Fibroblast of skin of right biceps (primary cell): ENCODE results near the gene ADCY7.
A peak's percentile ranks its signal among the peaks of the same experiment; 100 is the strongest.
"Not testable (repeated sequence)": the region's sequence is repeated elsewhere in the genome, so short reads cannot be mapped to it uniquely, and the experiment has no call there.

Source experiments
- DNase-seq: peaks from one replicate; pipeline ENCODE4 v3.0.0-alpha.2; 2013

The ADCY7 gene

DNA sequence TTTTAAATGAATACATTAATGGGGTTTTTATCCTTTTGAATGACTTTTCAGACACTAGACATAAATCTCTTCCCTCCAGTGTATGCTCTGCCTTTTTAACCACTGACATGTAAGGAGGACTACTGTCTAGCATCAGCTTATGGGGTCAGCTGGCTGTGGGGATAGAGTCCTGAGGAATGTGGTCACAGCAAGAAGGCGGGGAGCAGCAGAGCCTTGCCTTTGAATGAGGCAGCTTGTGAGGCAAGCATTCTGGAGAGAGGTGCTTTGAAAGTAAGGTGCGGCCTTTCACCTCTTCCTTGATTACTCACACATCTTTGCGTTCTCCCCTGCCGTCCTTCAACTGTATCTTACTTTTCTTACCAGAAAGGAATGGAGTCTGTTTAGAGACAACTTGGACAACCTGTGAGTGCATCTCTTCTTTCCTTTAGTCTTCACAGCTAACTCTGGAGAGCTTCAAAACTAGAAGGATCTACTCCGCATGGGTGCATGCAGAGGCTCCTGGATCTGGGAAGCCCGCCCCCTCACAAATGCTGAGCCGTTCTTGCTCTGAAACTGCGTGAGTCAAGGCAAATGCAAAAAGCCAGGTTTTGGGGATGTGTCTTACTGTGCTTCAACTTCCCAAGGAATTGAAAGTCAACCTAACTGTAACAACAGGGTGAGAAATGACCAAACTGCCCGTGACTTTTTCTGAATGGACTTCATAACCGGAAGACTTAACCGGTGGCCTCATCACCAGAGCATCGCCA is 49.9 kb downstream of the ADCY7 start:
- no peak for DNase-seq

DNA sequence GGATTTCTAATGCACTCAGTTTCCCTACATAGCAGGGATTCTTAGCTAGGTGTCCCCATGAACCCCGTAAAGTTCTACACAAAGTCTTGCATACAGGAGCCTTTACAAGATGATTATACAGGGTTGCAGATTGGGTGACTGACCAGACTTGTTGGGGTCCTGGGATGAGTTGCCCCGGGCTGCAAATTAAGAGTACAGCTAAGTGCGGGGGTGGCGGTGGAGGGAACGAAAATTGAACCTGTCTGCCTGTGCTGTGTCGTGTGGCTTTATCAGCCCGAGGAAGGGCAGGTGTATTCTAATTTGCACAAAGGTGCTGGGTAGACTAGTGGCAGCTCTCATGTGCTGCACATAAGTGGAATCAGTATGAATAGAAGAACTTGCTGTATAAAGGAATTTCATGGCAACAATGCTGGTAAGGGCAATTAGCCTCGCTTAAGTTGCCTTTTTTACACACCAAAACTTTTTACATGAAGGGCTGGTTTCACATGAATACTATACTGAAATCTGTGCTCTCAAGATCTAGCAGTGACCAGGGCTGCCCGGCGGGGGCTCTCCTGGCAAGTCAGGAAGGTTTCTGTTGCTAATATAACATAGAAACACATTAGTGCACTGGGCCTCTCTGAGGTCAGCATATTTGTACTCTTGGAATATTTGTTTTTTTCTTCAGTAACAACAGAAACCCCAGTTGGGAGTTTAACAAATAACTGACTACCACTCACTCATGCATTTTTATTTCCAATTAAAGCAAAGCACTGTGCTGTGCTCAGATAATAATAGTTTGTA is 50.7 kb downstream of the ADCY7 start:
- DNase-seq: no peak

DNA sequence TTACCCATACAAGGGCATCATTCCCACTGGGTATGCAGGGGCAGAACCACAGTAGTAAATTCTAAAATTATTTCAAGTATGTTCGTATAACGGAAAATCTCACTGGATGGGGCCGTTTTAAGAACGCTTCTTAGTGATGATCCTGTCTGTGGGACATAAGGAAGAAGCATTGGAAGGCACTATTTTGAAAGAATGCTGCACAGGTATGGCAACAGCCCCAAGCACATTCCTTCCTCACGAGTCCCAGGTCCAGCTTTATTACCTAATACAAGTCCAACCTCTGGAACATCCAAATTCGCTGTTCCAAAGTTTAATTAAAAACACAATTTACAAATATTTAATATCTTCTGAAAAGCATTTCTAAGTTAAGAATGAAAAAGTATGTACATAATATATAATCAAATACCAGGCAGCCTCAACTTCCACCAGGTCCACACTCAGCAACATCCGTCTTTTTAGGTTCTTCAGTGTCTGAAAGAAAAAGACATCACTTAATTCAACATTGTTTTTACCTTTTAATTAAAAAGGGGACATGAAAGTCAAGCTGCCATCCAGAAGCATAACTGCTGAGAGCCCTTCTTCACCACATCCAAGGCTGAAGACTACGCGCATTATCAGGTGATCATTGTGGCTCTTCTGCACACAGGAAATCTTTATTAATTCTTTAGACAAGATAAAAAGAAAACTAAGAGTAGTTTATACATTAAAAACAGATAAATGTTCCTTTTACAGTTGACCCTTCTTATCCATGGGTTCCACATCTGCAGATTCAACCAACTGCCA is 52.6 kb downstream of the ADCY7 start:
- DNase-seq: no peak

DNA sequence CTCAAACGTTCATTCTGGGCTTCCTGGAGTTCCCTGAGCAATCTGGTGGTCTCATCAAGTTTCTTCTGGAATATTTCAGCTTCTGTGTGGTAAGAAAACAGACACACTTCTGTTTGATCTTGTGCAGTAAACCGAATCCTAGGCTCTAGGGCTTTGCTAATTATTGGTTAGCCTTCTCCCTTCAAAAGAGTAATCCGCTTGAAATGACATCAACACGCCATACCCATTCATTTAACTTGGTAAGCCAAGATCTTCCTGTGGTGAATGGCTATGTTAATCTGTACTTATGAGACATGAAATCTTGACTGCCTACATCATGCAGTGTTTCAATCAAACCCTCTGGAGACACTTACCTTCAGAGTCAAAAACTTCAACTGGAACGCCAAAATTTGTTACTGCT is 54.0 kb downstream of the ADCY7 start:
- no peak for DNase-seq

DNA sequence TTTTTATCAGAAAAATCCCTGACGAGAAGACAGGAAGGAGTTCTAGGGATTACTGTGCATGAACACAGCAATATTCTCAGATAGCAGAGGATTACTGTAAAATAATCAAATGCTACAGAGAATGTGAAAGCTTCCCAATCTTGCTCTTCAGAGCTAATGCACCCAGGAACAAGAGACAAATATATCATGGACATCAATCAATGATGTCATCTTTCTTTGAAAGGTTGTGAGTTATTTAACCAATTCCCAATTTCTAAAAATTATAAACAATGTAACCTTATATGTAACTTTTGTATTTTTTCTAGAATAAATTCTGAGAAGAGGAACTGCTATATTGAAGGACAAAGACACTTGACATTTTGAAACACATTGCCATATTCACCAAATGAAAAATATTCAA is 56.0 kb downstream of the ADCY7 start:
- DNase-seq: no peak

DNA sequence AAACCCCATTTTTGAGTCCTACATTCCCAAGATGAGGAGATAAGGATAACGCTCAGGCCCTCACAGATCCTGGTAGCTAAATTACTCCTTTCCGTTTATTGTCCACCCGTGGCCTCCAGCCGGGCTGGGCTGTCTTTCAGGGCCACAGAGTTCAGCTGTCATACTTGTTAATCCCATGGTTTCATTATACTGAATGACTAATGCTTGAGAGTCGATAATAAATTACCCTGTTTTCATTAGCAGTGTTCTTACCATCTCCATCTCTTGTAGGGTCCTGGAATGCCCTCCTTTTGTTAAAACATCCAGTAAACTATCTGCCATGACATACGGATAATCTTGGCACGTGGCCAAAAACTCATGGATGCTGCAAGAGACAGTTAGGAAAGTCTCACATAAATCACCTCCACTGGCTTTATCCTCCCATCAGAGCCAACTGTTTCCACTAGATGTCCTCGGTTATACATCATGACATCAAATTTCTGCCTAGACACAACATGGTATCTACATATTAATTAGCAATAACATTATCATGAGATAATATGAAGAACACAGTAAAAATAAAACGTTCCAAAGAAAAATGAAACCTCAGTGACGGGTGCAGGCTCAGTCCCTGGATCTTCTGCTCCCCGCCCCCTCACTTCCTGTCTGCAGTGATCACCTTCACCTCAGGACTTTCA is 57.1 kb downstream of the ADCY7 start:
- peak; percentile 48 for DNase-seq

DNA sequence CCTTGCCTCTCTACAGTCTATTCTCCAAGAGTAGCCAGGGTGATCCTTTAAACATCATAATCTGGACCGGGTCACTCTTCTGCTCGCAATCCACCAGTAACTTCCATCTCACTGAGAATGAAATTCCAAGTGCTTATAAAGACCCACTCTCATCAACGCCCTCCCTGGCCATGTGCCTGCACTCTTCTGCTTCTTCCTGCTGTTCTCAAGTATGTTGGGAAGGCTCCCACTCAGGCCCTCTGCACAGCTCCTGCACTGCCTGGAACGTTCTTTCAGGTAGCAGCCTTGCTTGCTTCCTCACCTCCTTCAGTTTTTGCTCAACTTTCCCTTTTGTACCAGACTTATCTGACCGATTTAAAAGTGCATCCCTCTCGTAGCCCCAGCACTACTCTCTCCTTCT is 58.0 kb downstream of the ADCY7 start:
- DNase-seq: no peak

DNA sequence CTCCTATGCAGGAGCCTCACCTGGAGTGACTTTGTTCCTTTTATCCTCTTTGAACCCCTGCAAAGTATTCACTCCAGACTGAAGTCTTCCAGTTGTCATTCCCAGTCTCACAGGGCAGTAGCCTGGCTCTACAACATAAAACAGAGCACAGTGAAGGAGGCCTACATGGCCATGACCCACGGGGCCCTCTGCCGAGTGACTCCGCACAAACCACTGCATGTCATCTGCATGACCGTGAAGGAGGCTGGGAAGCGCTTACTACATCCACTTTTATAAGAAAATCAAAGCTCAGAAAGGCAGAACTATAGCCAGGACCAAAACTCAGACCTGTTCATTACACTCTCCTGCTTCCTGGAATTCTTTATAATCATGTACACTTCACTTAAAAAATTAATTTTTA is 59.9 kb downstream of the ADCY7 start:
- DNase-seq: no peak

DNA sequence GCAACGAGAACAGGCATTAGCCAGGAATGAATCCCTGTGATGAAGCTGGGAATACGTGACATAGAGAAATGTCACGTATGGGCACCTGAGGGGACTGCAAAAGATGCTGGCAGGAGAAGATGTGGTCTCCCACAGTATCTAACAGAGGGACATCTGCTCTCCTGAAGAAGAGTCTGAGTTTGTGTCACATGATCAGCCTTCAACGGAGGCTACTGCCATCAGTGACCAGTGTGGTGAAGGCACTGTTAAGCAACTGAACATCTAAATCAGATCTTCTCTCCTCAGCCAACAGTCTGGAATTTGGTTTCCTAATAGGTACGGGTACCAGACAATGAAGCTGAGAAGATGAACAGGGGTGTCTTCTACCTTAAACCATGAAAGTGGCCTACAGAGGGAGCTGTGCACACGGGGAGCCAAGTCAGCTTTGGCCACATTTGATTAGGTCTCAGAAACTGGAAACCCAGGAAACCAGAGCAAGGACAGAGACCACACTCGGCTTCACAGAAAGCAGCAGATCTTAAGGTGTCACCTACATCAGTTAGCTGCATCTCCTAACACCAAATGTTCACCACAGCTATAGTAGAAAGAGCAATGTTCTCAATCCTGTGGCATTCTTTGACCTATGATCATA is 60.6 kb downstream of the ADCY7 start:
- peak; percentile 26 for DNase-seq

DNA sequence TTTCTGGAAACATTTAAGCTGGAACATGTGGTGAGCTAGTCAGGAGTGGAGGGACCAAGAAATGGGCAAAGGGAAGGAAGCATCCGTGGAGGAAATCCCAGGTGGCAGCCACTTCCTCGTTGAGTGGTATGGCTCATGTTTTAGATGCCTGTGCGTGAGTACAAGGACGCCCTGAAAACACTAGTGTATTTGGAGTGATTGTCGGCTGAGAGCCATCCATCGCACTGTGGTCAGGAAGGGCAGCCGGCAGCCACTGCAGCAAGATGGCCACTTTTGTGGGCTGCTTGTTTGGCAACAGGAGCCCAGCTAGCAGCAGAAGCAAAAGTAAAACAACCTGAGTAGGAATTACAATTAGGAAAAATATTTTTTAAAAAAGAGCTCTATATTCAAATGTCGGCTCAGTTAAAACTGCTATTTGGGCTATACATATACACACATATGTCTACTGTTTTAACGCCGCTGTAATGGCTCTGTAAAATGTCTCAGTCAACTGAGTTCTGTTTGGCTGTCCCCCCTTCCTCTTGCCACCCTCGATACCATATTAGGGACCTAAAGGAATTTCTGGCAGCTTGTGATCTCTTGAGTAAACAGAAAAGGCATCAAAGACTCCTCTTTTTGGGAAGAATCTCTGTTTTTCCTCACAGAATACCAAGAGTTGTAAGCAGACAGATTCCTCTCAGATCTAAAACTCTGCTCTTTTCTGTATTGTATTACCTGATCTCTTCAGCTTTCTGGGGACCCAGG is 63.3 kb downstream of the ADCY7 start:
- DNase-seq: no peak

DNA sequence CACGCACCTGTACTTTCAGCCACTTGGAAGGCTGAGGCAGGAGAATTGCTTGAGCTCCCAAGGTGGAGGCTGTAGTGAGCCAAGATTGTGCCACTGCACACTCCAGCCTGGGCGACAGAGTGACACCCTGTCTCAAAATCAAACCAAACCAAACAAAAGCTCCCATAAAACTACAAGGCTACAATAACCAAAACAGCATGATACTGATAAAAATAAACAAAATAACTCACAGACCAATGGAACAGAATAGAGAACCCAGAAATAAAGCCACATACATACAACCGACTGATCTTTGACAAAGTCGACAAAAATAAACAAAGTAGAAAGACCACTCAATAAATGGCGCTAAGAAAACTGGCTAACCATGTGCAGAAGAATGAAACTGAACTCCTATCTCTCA is 65.2 kb downstream of the ADCY7 start:
- no peak for DNase-seq

DNA sequence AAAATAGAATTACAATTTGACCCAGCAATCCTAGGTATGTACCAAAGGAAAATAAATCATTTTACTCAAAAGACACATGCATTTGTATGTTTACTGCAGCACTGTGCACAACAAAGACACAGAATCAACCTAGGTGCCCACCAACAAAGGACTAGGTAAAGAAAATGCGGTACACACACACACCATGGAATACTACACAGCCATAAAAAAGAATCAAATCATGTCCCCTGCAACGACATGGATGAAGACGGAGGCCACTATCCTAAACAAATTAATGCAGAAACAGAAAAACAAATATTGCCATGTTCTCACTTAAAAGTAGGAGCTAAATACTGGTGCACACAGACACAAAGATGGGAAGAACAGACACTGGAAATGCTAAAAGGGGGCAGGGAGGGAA is 66.2 kb downstream of the ADCY7 start:
- no peak for DNase-seq

DNA sequence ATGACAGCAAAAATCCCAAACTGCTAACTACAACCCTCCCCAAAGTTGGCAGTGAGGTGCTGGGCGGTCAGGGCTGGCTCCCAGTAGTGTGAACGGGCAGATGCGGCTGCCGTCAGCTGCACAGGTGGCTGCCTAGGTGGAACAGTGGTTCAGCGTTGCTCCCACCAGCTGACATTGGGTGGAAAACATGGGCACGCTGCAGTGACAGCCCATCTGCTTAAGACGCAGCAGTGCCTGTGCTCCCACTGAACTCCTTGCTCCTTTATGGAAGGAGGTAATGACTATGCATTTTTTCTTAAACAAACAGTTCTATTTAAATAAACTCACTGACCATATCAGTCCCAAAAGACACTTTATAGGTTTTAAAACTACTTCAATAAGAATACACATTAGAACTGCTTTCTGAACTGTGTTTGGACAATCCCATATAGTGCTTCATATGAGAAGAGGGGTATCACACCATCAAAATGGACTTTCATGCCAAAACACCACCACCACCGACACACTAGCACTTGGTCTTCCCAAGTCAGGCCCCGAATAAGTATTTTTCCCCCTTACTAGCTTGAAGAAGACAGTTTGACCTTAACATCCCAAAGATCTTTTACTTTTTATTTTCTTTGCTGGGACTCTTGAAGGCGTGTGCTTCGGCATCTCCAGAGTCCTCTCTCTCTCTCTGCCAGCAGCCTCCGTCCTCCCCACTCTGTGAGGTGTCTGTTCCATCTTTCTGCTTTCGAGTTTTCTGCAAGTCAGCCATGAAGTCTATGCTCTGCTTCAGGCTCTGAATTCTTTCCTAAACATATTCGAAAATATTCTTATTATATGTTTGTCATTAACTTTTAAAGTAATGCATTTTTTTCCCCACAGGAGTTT is 68.0 kb downstream of the ADCY7 start:
- DNase-seq: no peak

DNA sequence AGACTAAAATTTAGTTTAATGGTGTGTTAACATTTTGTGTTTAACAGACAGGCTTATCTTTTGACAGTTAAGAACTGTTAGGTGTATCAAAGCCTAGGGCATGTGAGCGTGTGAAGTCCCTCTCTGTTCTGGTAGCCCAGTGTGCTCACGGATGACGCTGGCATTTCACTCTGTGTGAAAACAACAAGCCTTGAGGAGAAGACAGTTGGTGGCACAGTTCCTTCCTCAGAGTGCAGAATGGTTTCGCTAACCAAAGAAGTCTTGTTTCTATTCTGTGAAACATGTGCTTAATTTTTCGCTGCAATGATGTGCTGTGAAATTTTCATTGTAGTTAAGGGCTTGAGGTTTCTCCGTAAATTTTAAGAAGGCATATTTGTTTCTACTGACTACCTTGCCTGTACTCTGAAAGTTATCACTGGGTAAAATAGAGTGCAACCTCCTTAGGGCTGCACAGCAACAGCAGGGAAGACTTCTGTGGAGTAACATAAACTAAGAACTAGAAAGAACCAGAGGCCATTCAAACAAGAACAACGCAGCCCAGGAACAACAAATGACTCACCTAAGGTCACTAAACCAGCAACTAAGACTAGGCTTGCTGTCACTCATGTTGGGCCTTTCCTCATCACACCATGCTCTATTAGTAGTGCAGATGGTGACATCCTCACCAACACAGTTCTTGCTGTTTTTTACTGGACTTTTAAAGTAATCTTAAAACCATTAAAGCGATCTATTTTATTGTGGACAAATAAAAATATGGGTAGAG is 69.0 kb downstream of the ADCY7 start:
- no peak for DNase-seq

DNA sequence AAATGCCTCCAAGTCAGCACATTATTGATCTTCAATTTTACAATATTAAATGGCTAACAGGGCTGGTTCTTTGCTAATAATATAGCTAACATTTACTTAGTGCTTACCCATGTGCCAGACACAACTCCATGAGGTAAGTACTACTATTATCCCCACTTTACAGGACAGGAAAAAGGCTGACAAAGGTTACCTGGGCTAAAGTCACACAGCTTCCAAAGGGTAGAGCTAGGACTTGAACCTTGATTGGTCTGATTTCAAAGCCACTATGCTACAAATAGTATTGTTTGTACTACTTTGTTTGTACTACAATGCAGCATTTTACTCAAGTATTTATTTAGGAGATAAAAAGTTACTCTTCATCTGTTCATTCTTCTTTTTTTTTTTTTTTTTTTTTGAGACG is 70.5 kb downstream of the ADCY7 start:
- no peak for DNase-seq

DNA sequence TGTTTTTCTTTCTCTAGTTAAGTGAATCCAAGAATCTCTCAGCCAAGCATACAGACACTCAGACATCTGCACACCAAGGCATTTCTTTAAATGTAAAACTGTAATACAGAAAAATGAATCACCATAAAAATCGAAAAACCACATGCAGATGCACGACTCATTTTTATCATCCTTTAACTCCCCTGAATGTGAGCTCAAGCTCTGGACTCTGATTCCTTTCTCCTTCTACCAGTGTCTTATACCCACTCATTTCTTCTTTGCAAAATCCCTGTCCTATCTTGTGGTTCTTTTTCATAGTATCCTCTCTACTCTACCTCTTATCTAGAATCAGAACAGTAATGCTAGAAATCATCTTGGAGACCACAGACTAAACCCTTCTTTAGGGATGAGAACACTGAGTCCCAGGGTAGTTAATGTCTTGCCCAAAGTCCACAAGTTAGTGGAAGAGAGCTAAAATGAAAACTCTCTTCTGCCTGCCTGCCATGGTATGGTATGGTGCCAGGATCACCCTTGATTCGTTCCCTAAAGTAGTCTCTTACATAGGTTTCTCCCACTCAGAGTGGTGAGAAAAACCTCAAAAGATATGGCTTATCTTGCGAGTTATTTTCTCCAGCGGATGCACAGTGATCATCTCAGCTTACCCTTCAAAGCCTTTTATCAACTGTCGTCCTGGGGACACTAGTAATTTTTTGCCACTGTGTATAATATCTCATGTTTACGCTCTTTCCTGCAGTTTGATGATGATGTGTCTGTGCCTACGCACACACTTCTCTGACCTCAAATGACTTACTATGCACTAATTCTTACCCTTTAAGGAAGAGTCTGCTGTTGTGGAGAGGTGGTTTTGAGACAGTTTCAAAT is 72.2 kb downstream of the ADCY7 start:
- peak; percentile 25 for DNase-seq

DNA sequence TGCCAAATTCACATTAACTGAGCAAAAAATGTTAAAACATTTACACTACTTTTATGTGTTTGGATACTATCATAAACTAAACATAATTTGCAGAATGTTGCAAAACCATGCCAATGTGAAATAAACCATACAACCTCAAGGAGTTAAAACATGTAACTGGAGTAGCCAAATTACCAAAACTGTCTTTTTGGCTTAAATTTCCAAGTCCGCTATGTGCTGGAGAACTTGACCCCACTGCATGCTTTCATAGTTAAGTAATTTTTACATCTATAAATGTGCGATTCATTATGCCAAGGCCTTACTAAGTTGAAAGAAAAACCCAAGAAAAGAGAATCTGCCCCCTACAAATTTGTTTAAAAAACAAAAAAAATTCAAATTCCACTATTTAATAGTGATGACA is 74.2 kb downstream of the ADCY7 start:
- no peak for DNase-seq

DNA sequence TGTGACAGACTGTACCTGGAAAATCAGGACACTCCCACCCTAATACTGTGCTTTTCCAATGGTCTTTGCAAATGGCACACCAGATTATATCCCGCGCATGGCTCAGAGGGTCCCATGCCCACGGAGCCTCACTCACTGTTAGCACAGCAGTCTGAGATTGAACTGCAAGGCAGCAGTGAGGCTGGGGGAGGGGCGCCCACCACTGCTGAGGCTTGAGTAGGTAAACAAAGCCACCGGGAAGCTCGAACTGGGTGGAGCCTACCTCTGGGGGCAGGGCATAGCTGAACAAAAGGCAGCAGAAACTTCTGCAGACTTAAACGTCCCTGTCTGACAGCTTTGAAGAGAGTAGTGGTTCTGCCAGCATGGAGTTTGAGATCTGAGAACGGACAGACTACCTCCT is 77.2 kb downstream of the ADCY7 start:
- not testable (repeated sequence) for DNase-seq

DNA sequence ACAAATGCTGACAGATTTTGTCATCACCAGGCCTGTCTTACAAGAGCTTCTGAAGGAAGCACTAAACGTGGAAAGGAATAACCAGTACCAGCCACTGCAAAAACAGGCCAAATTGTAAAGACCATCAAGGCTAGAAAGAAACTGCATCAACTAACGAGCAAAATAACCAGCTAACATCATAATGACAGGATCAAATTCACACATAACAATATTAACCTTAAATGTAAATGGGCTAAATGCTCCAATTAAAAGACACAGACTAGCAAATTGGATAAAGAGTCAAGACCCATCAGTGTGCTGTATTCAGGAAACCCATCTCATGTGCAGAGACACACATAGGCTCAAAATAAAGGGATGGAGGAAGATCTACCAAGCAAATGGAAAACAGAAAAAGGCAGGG is 78.9 kb downstream of the ADCY7 start:
- not testable (repeated sequence) for DNase-seq
